Neuronal stem cell (in vitro differentiated cells): ENCODE data around the gene TP73.

ENCODE experiments used
- DNase-seq: peaks from one replicate; pipeline ENCODE4 v3.0.0-alpha.2; 2013; ENCODE audit warnings: low spot score
- H2AFZ ChIP-seq: one replicate; pipeline ENCODE4 v1.6.1; 2013; ENCODE audit warnings: mild to moderate bottlenecking, low read length, inconsistent platforms
- H2AK5ac ChIP-seq: 2 replicates; pipeline ENCODE4 v1.6.1; 2013; ENCODE audit warnings: low read depth, mild to moderate bottlenecking, inconsistent platforms, low read length, moderate library complexity, mixed read lengths
- H2BK120ac ChIP-seq: 2 replicates; pipeline ENCODE4 v1.6.1; 2013; ENCODE audit warnings: low read depth, mild to moderate bottlenecking, inconsistent platforms, low read length, moderate library complexity, mixed read lengths
- H2BK12ac ChIP-seq: one replicate; pipeline ENCODE4 v1.6.1; 2013; ENCODE audit warnings: low read length, inconsistent platforms
- H2BK15ac ChIP-seq: 2 replicates; pipeline ENCODE4 v1.6.1; 2013; ENCODE audit warnings: mild to moderate bottlenecking, low read length, inconsistent platforms, mixed read lengths
- H2BK5ac ChIP-seq: one replicate; pipeline ENCODE4 v1.6.1; 2013; ENCODE audit warnings: inconsistent platforms, mild to moderate bottlenecking, low read length, moderate library complexity
- H3K14ac ChIP-seq: one replicate; pipeline ENCODE4 v1.6.1; 2013; ENCODE audit warnings: low read length, inconsistent platforms
- H3K18ac ChIP-seq: 2 replicates; pipeline ENCODE4 v1.6.1; 2013; ENCODE audit warnings: low read length, inconsistent platforms
- H3K23ac ChIP-seq: 2 replicates; pipeline ENCODE4 v1.6.1; 2013; ENCODE audit warnings: low read depth, mild to moderate bottlenecking, mixed read lengths, low read length, inconsistent platforms; ENCODE audit not compliant: poor library complexity
- H3K27ac ChIP-seq: replicated peaks from 3 replicates; pipeline ENCODE4 v1.5.1; 2013; ENCODE audit warnings: low read length, inconsistent platforms
- H3K27me3 ChIP-seq, 3 experiments: 2 replicates each; pipeline ENCODE4 v1.6.1; 2013; ENCODE audit warnings: low read length in 3 of 3, mild to moderate bottlenecking in 2 of 3, inconsistent platforms in 1 of 3, low read depth in 1 of 3, mixed read lengths in 1 of 3, moderate library complexity in 1 of 3; ENCODE audit not compliant: control insufficient read depth in 3 of 3, insufficient read depth in 3 of 3
- H3K36me3 ChIP-seq, 2 donors: replicated peaks in 1 of 2; 2 replicates each; pipeline ENCODE4 v1.6.1; 2013; ENCODE audit warnings: low read length in 2 of 2; ENCODE audit not compliant: control insufficient read depth in 2 of 2, insufficient read depth in 2 of 2
- H3K4ac ChIP-seq: 2 replicates; pipeline ENCODE4 v1.6.1; 2013; ENCODE audit warnings: inconsistent platforms, mild to moderate bottlenecking, low read length, moderate library complexity
- H3K4me1 ChIP-seq, 2 donors: 1 replicate in 1 of 2; 2 replicates in 1 of 2; pipeline ENCODE4 v1.6.1; 2013; ENCODE audit warnings: low read length in 2 of 2, low read depth in 1 of 2; ENCODE audit not compliant: control insufficient read depth in 2 of 2, insufficient read depth in 1 of 2
- H3K4me2 ChIP-seq: one replicate; pipeline ENCODE4 v1.6.1; 2013; ENCODE audit warnings: mild to moderate bottlenecking, low read length, inconsistent platforms; ENCODE audit not compliant: insufficient read depth, poor library complexity, severe bottlenecking
- H3K4me3 ChIP-seq, 2 donors: 2 replicates each; pipeline ENCODE4 v1.5.1; 2013; ENCODE audit warnings: low read length in 2 of 2, mild to moderate bottlenecking in 2 of 2, inconsistent platforms in 1 of 2, moderate library complexity in 1 of 2
- H3K79me1 ChIP-seq: one replicate; pipeline ENCODE4 v1.6.1; 2013; ENCODE audit warnings: low read depth, mild to moderate bottlenecking, inconsistent platforms, low read length, moderate library complexity
- H3K9ac ChIP-seq: one replicate; pipeline ENCODE4 v1.6.1; 2013; ENCODE audit warnings: mild to moderate bottlenecking, low read depth, low read length, inconsistent platforms; ENCODE audit not compliant: poor library complexity
- H3K9me3 ChIP-seq, 2 donors: replicated peaks in 1 of 2; 2 replicates each; pipeline versions ENCODE3 to v1.6.1; 2013; ENCODE audit warnings: low read length in 2 of 2, mild to moderate bottlenecking in 2 of 2, inconsistent platforms in 1 of 2, low read depth in 1 of 2, mixed read lengths in 1 of 2, moderate library complexity in 1 of 2; ENCODE audit not compliant: control insufficient read depth in 2 of 2, insufficient read depth in 1 of 2
- H4K8ac ChIP-seq: one replicate; pipeline ENCODE4 v1.6.1; 2013; ENCODE audit warnings: low read depth, mild to moderate bottlenecking, inconsistent platforms, low read length, moderate library complexity
- H4K91ac ChIP-seq: one replicate; pipeline ENCODE4 v1.6.1; 2013; ENCODE audit warnings: low read length, low read depth, mild to moderate bottlenecking, inconsistent platforms; ENCODE audit not compliant: poor library complexity
- WGBS, 2 donors: extraction: QIAGEN DNeasy Blood & Tissue Kit; methylation state at CpG; one replicate each; pipeline ENCODE4 v1.1.7; 2013; ENCODE audit warnings: missing lambda C conversion rate in 2 of 2, mixed read lengths in 1 of 2; ENCODE audit not compliant: insufficient read length in 2 of 2, insufficient replicate concordance in 1 of 2; ENCODE audit errors: extremely low coverage in 2 of 2; 5-methylcytosine and 5-hydroxymethylcytosine counted together

Gene TP73

GRCh38 chr1:3636531-3636930 is 15.8 kb upstream of the TP73 start:
- H3K9me3 ChIP-seq = no peaks in the 10 kb centered on the region
- no peak overlapping the region for H3K18ac ChIP-seq
- H3K14ac ChIP-seq = no peak overlapping the region
- H3K4ac ChIP-seq = no peak overlapping the region
- no peak overlapping the region for H2AK5ac ChIP-seq
- H2BK5ac ChIP-seq = no peak overlapping the region
- no peak overlapping the region for H3K9ac ChIP-seq
- H4K91ac ChIP-seq = no peak overlapping the region
- no peaks in the 10 kb centered on the region for H3K79me1 ChIP-seq
- no peak overlapping the region for H2BK120ac ChIP-seq
- peaks cover 0 to 7% of the 10 kb centered on the region in 2 donors for H3K4me1 ChIP-seq
- H3K23ac ChIP-seq = peak overlapping the region; percentile 11
- H2AFZ ChIP-seq = no peak overlapping the region
- no peak overlapping the region for H3K27ac ChIP-seq
- H3K36me3 ChIP-seq = peaks cover 21 to 79% of the 10 kb centered on the region in 2 donors
- H3K4me2 ChIP-seq = no peak overlapping the region
- no peaks in the 10 kb centered on the region for H3K27me3 ChIP-seq
- no CpG with 5 or more reads among the region's 11 CpGs for WGBS, 2 donors
- no peak overlapping the region for H3K4me3 ChIP-seq
- no peak for DNase-seq
- no peak overlapping the region for H4K8ac ChIP-seq
- H2BK12ac ChIP-seq = no peak overlapping the region
- no peak overlapping the region for H2BK15ac ChIP-seq

GRCh38 chr1:3638027-3638426 is 14.3 kb upstream of the TP73 start:
- no peak for DNase-seq
- H3K9ac ChIP-seq = no peak overlapping the region

GRCh38 chr1:3638676-3639075 is 13.6 kb upstream of the TP73 start:
- peaks cover 22 to 68% of the 10 kb centered on the region in 2 donors for H3K36me3 ChIP-seq
- no peak overlapping the region for H2BK12ac ChIP-seq
- no CpG with 5 or more reads among the region's 15 CpGs for WGBS, 2 donors

More at GRCh38 chr1:3638027-3638426, 14.3 kb upstream of the TP73 start:
- no peaks in the 10 kb centered on the region for H3K27me3 ChIP-seq
- no peaks in the 10 kb centered on the region for H3K79me1 ChIP-seq
- H3K9me3 ChIP-seq = no peaks in the 10 kb centered on the region
- peaks cover 21 to 73% of the 10 kb centered on the region in 2 donors for H3K36me3 ChIP-seq
- no peak overlapping the region for H2BK5ac ChIP-seq
- no peak overlapping the region for H2BK12ac ChIP-seq
- H3K23ac ChIP-seq = no peak overlapping the region
- H3K4me2 ChIP-seq = no peak overlapping the region
- H3K4me1 ChIP-seq = no peaks in the 10 kb centered on the region
- H2AFZ ChIP-seq = no peak overlapping the region
- H3K4me3 ChIP-seq = no peak overlapping the region
- no CpG with 5 or more reads among the region's 12 CpGs for WGBS, 2 donors
- no peak overlapping the region for H2AK5ac ChIP-seq
- H4K91ac ChIP-seq = no peak overlapping the region
- H3K18ac ChIP-seq = no peak overlapping the region
- no peak overlapping the region for H3K14ac ChIP-seq
- no peak overlapping the region for H2BK120ac ChIP-seq
- H4K8ac ChIP-seq = no peak overlapping the region
- no peak overlapping the region for H2BK15ac ChIP-seq
- no peak overlapping the region for H3K4ac ChIP-seq
- no peak overlapping the region for H3K27ac ChIP-seq

GRCh38 chr1:3639397-3639911 is 12.9 kb upstream of the TP73 start:
- Histone ChIP-seq H3K14ac (no peak overlapping the region), H2AFZ (no peak overlapping the region), H2BK5ac (no peak overlapping the region), H4K8ac (no peak overlapping the region), H2BK120ac (no peak overlapping the region), H3K4me3 (no peak overlapping the region), H3K23ac (peak overlapping the region; percentile 18), H3K4me2 (peak overlapping the region; percentile 3), H3K79me1 (no peaks in the 10 kb centered on the region), H2BK15ac (no peak overlapping the region), H3K27me3 (no peaks in the 10 kb centered on the region), H3K4me1 (peaks cover 0 to 3% of the 10 kb centered on the region in 2 donors), H3K4ac (no peak overlapping the region), H3K9me3 (no peaks in the 10 kb centered on the region), H3K36me3 (peaks cover 22 to 62% of the 10 kb centered on the region in 2 donors), H3K18ac (no peak overlapping the region), H2AK5ac (no peak overlapping the region), H4K91ac (no peak overlapping the region), H3K9ac (peak overlapping the region; percentile 56), H3K27ac (no peak overlapping the region), H2BK12ac (peak overlapping the region; percentile 14)
- DNase-seq = no peak
- WGBS, 2 donors = no CpG with 5 or more reads among the region's 23 CpGs

More at GRCh38 chr1:3638676-3639075, 13.6 kb upstream of the TP73 start:
- no peaks in the 10 kb centered on the region for H3K79me1 ChIP-seq
- no peak for DNase-seq
- H3K9ac ChIP-seq = no peak overlapping the region
- H3K4me1 ChIP-seq = peaks cover 0 to 3% of the 10 kb centered on the region in 2 donors
- H3K9me3 ChIP-seq = no peaks in the 10 kb centered on the region
- H3K14ac ChIP-seq = no peak overlapping the region
- H2BK5ac ChIP-seq = no peak overlapping the region
- H3K4ac ChIP-seq = no peak overlapping the region
- no peak overlapping the region for H3K27ac ChIP-seq
- H2BK120ac ChIP-seq = no peak overlapping the region
- no peak overlapping the region for H4K91ac ChIP-seq
- no peaks in the 10 kb centered on the region for H3K27me3 ChIP-seq
- no peak overlapping the region for H4K8ac ChIP-seq
- no peak overlapping the region for H3K23ac ChIP-seq
- no peak overlapping the region for H2AFZ ChIP-seq
- no peak overlapping the region for H3K4me3 ChIP-seq
- no peak overlapping the region for H3K4me2 ChIP-seq
- H2AK5ac ChIP-seq = no peak overlapping the region
- no peak overlapping the region for H2BK15ac ChIP-seq
- H3K18ac ChIP-seq = no peak overlapping the region
